GM12878 (cell line): ENCODE results near the gene ZNF574. TPM values are rescaled to one million over a fixed set of nuclear protein-coding genes. Genes with fewer than 3 reads are reported as not detected.

Experiments used
- ATAC-seq: fragments of 200-7000 bp; cut with Tn5 transposase; 3 replicates; pipeline ENCODE4 v1.9.1; 2020; ENCODE audit warnings: mild to moderate bottlenecking, moderate library complexity
- BruUV-seq: library from RNA; stranded (reverse); fragments of 400-500 nt; replicated peaks from 2 replicates; lab custom pipeline; 2021; lab: Mats Ljungman, UMichigan
- CTCF ChIA-PET: fragments of 300-600 bp; sonication (Branson Sonifier 250); formaldehyde crosslinking; extraction: SDS; loops from one replicate; lab custom pipeline; 2021; ENCODE audit warnings: inconsistent platforms; lab: Yijun Ruan, JAX
- POLR2A ChIA-PET: fragments of 350-600 bp; formaldehyde crosslinking; extraction: SDS; loops from one replicate; lab custom pipeline; 2021; ENCODE audit warnings: inconsistent platforms; lab: Charles Lee
- RAD21 ChIA-PET: fragments of 300-600 bp; sonication (Branson Sonifier 250); formaldehyde crosslinking; loops from one replicate; lab custom pipeline; 2023; ENCODE audit warnings: antibody characterized with exemption; ENCODE audit not compliant: unreplicated experiment; lab: Charles Lee
- SMC1A ChIA-PET: fragments of 300-600 bp; sonication (Branson Sonifier 250); formaldehyde crosslinking; loops from one replicate; lab custom pipeline; 2023; ENCODE audit not compliant: unreplicated experiment, uncharacterized antibody; lab: Charles Lee
- DNase-seq: peaks from one replicate; pipeline ENCODE4 v3.0.0-alpha.2; 2011; ENCODE audit warnings: low read depth, low spot score
- FAIRE-seq: peaks from 3 replicates; lab custom pipeline; 2011; peaks lifted over from hg19 to GRCh38; lab: Jason Lieb, UNC
- H2AFZ ChIP-seq: 2 replicates; pipeline ENCODE4 v1.6.0; 2011; ENCODE audit warnings: low read depth, low read length, control low read depth; ENCODE audit not compliant: control insufficient read depth
- H3K27ac ChIP-seq: 2 replicates; pipeline ENCODE4 v1.5.1; 2011; ENCODE audit warnings: control low read depth; ENCODE audit not compliant: control insufficient read depth, insufficient read depth
- H3K27me3 ChIP-seq, 2 experiments: replicated peaks in 1 of 2; 2 replicates each; pipeline versions ENCODE4 v1.6.0 to v1.6.1; 2011; ENCODE audit warnings: low read length in 1 of 2; ENCODE audit not compliant: control insufficient read depth in 2 of 2, insufficient read depth in 2 of 2
- H3K36me3 ChIP-seq, 2 experiments: 2 replicates each; pipeline ENCODE4 v1.5.1; 2011; ENCODE audit warnings: low read length in 1 of 2; ENCODE audit not compliant: control insufficient read depth in 2 of 2, insufficient read depth in 2 of 2
- H3K4me1 ChIP-seq: 2 replicates; pipeline ENCODE4 v1.6.1; 2011; ENCODE audit warnings: mild to moderate bottlenecking, low read length, moderate library complexity, mixed read lengths; ENCODE audit not compliant: control insufficient read depth, insufficient read depth
- H3K4me2 ChIP-seq: 2 replicates; pipeline ENCODE4 v1.6.0; 2011; ENCODE audit warnings: control low read depth; ENCODE audit not compliant: control insufficient read depth, insufficient read depth
- H3K4me3 ChIP-seq: fragments of 200-600 bp; sonication (generic); 2 replicates; pipeline ENCODE4 v1.5.1; 2016
- H3K79me2 ChIP-seq: 2 replicates; pipeline ENCODE4 v1.6.0; 2011; ENCODE audit warnings: low read length; ENCODE audit not compliant: control insufficient read depth, insufficient read depth
- H3K9ac ChIP-seq: 2 replicates; pipeline ENCODE4 v1.8.0; 2011; ENCODE audit warnings: low read length, control low read depth, mixed read lengths; ENCODE audit not compliant: control insufficient read depth, insufficient read depth
- H3K9me3 ChIP-seq: replicated peaks from 3 replicates; pipeline ENCODE4 v1.5.1; 2011; ENCODE audit warnings: mild to moderate bottlenecking, low read length; ENCODE audit not compliant: control insufficient read depth, insufficient read depth
- H4K20me1 ChIP-seq: 2 replicates; pipeline ENCODE4 v1.6.0; 2011; ENCODE audit not compliant: control insufficient read depth, insufficient read depth
- CBX5 ChIP-seq: sonication (generic); IDR thresholded peaks from 2 replicates; pipeline ENCODE4 v1.6.1; 2016; ENCODE audit warnings: low read depth, moderate library complexity, mild to moderate bottlenecking, inconsistent platforms
- DPF2 ChIP-seq: fragments of 450-650 bp; IDR thresholded peaks from 2 replicates; pipeline ENCODE4 v1.6.1; 2017; ENCODE audit warnings: mild to moderate bottlenecking
- HDGF ChIP-seq: fragments of 450-650 bp; IDR thresholded peaks from 2 replicates; pipeline ENCODE4 v1.6.1; 2016; ENCODE audit warnings: antibody characterized with exemption
- JUNB ChIP-seq: IDR thresholded peaks from 2 replicates; pipeline ENCODE4 v1.6.1; 2016; ENCODE audit warnings: antibody characterized with exemption, mild to moderate bottlenecking
- LARP7 ChIP-seq: fragments of 450-650 bp; IDR thresholded peaks from 2 replicates; pipeline ENCODE4 v1.6.1; 2017; ENCODE audit warnings: mild to moderate bottlenecking
- MEF2A ChIP-seq: IDR thresholded peaks from 2 replicates; pipeline ENCODE4 v1.6.1; 2011; ENCODE audit warnings: low read depth, mild to moderate bottlenecking, low read length, moderate library complexity; ENCODE audit not compliant: insufficient read depth
- RFX5 ChIP-seq: IDR thresholded peaks from 2 replicates; pipeline ENCODE4 v1.6.1; 2011; ENCODE audit warnings: low read depth, low read length, improper control_type of control experiment
- SKIL ChIP-seq: fragments of 450-650 bp; IDR thresholded peaks from 2 replicates; pipeline ENCODE4 v1.6.1; 2017; ENCODE audit warnings: mild to moderate bottlenecking, low read depth, inconsistent platforms; ENCODE audit not compliant: poor library complexity, severe bottlenecking
- SMAD1 ChIP-seq: fragments of 450-650 bp; IDR thresholded peaks from 2 replicates; pipeline ENCODE4 v1.6.1; 2018; ENCODE audit warnings: mild to moderate bottlenecking, low read depth; ENCODE audit not compliant: partially characterized antibody
- WGBS: methylation state at CpG from one replicate; pipeline ENCODE4 v1.1.6; 2016; ENCODE audit warnings: low lambda C conversion rate; ENCODE audit not compliant: insufficient replicate concordance, insufficient coverage; ENCODE audit errors: missing lambda C conversion rate; 5-methylcytosine and 5-hydroxymethylcytosine counted together
- in situ Hi-C: fragments of 300-500 bp; cut with MboI; formaldehyde crosslinking; loops from 9 replicates; pipeline ENCODE4 v1.14.3; 2018; ENCODE audit warnings: mixed read lengths
- intact Hi-C: fragments of 100-400 bp; cut with micrococcal nuclease; formaldehyde crosslinking; loops from one replicate; pipeline ENCODE4 v1.14.2; 2022; ENCODE audit not compliant: unreplicated experiment
- polyA plus RNA-seq, 11 experiments: library from polyadenylated mRNA; depleted of rRNA in 4 of 11; unstranded in 6 of 11; stranded (reverse) in 5 of 11; fragments of >200 nt; fragmentation: Nextera tagmentation in 4 of 11; fragmentation: Illumina TruSeq in 1 of 11; extraction: Ambion mirVana in 4 of 11; extraction: Trizol in 1 of 11; gene quantifications; 1 replicate in 1 of 11; 2 replicates in 10 of 11; pipeline versions ENCODE4 v1.2.1 to v1.2.3, GENCODE V29; 2011 to 2016; ENCODE audit warnings: inconsistent platforms in 2 of 11, missing spikeins in 2 of 11, low read depth in 1 of 11
- total RNA-seq, 4 experiments: library from RNA; depleted of rRNA in 3 of 4; stranded (reverse); fragments of >200 nt in 3 of 4; fragmentation: Illumina TruSeq in 1 of 4; extraction: Trizol in 1 of 4; gene quantifications; 2 replicates each; pipeline versions ENCODE4 v1.2.1 to v1.2.3, GENCODE V29; 2013 to 2021

The ZNF574 gene
- total and polyA plus RNA-seq, 10 of the 15 experiments (the other 5 are each of a cell fraction or from before 2014, with no cell fraction given), result 0.32 to 25.6 (median 11.4) TPM

GRCh38 chr19:42053037-42053935, 22.7 kb upstream of the ZNF574 start:
- SMC1A ChIA-PET, result no interaction called here
- CTCF ChIA-PET, result interaction anchor here (1.8 to 2.1 kb wide), 2 partner anchors 18 kb away, joined by 5 to 6 read pairs; no protein-coding TSS in a partner anchor
- BruUV-seq, result no TSS peak
- Histone ChIP-seq H2AFZ (no peak overlapping the region), H3K27ac (no peak overlapping the region), H3K9me3 (no peaks in the 10 kb centered on the region), H4K20me1 (no peaks in the 10 kb centered on the region), H3K9ac (no peak overlapping the region), H3K4me3 (no peak overlapping the region), H3K27me3 (no peaks in the 10 kb centered on the region; a peak in 1 of 4 replicates), H3K4me1 (no peaks in the 10 kb centered on the region), H3K79me2 (no peaks in the 10 kb centered on the region), H3K4me2 (no peak overlapping the region), H3K36me3 (no peaks in the 10 kb centered on the region)
- ATAC-seq, result no peak
- intact Hi-C loops, result no loop called here
- POLR2A ChIA-PET, result no interaction called here
- no peak for FAIRE-seq
- RAD21 ChIA-PET, result no interaction called here
- 36% methylated on average over 16 of the region's 17 CpGs for WGBS
- in situ Hi-C loops, result no loop called here
- TF ChIP-seq MEF2A (no peak), LARP7 (no peak), RFX5 (no peak), HDGF (no peak), DPF2 (no peak), JUNB (no peak), SMAD1 (no peak), CBX5 (no peak), SKIL (no peak)
- DNase-seq, result no peak
